ENCODE results near the gene GALM.

DNA sequence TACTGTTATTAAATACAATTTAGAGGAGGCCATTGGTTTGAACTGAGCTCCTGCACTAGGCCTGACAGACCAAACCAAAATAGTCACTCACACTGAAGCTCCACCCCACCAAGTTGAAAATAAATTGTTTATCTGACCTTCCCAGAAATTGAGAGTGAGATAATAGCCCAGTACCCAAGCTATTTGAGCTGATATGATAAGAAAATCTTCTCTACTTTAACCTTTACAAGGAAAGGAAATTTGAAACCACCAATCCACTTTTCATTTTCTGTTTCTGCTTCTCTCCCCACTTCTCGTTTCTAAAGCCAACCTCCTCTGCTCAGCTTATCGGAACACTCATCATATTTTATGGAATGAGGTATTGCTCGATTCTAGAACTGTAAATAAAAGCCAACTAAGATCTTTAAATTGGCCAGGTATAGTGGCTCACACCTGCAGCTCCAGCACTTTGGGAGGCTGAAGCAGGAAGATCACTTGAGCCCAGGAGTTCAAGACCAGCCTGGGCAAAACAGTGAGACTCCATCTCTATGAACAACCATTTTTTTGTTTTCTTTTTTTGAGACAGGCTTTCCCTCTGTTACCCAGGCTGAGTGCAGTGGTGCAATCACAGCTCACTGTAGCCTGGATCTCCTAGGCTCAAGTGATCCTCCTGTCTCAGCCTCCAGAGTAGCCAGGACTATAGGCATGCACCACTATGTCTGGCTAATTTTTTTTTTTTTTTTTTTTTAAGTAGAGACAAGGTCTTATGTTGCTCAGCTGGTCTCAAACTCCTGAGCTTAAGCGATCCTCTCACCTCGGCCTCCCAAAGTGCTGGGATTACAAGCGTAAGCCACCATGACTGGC, 13.3 kb upstream of the GALM start:
- TF ChIP-seq, protein P1, sequence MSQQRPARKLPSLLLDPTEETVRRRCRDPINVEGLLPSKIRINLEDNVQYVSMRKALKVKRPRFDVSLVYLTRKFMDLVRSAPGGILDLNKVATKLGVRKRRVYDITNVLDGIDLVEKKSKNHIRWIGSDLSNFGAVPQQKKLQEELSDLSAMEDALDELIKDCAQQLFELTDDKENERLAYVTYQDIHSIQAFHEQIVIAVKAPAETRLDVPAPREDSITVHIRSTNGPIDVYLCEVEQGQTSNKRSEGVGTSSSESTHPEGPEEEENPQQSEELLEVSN (IDR thresholded peaks at IDR 0.05; ENCODE audit: borderline replicate concordance, low read depth): no peak
- no peak for TF ChIP-seq CTCF (IDR thresholded peaks at IDR 0.05)
- TF ChIP-seq USF2 (IDR thresholded peaks at IDR 0.05): no peak
- no peak for TF ChIP-seq MAFK (IDR thresholded peaks at IDR 0.05; ENCODE audit: partially characterized antibody)
- TF ChIP-seq ELK1 (IDR thresholded peaks at IDR 0.05; ENCODE audit: low read depth, low read length): no peak
- TF ChIP-seq POLR2A (IDR thresholded peaks at IDR 0.05; ENCODE audit: low read length): no peak
- no peak for TF ChIP-seq JUN (IDR thresholded peaks at IDR 0.05)
- TF ChIP-seq SMC3 (IDR thresholded peaks at IDR 0.05): no peak
- no peak for TF ChIP-seq HOXB13 (CRISPR knock-in tag; IDR thresholded peaks at IDR 0.05; ENCODE audit: low read depth)
- no peak for TF ChIP-seq REST (IDR thresholded peaks at IDR 0.05)
- no peak for TF ChIP-seq ZC3H11A (IDR thresholded peaks at IDR 0.05)
- no peak for TF ChIP-seq POLR2AphosphoS2 (conservative IDR thresholded peaks at IDR 0.05; ENCODE audit: low read length)
- no peak for TF ChIP-seq SREBF2 (IDR thresholded peaks at IDR 0.05)
- TF ChIP-seq MAX (IDR thresholded peaks at IDR 0.05): no peak
